Peyer's patch (tissue), 4 donors: ENCODE measurements around the gene TMEM59L. TPM values are rescaled to one million over a fixed set of nuclear protein-coding genes. Genes with fewer than 3 reads are reported as not detected.

Experiments used
- DNase-seq, 3 donors: peaks; one replicate each; pipeline ENCODE4 v3.0.0-alpha.2; 2017 to 2019
- H3K27ac ChIP-seq, 4 donors: fragments of 200-600 bp; sonication (generic); one replicate each; pipeline ENCODE4 v1.5.1; 2016 to 2019
- H3K27me3 ChIP-seq, 2 donors: fragments of 200-600 bp; sonication (generic); one replicate each; pipeline ENCODE4 v1.5.1; 2019
- H3K36me3 ChIP-seq, 3 donors: fragments of 200-600 bp; sonication (generic); one replicate each; pipeline ENCODE4 v1.5.1; 2016 to 2019
- H3K4me1 ChIP-seq, 4 donors: fragments of 200-600 bp; sonication (generic); one replicate each; pipeline ENCODE4 v1.5.1; 2016 to 2019
- H3K4me3 ChIP-seq, 4 donors: fragments of 200-600 bp; sonication (generic); 1 replicate in 3 of 4; 2 replicates in 1 of 4; pipeline ENCODE4 v1.5.1; 2016 to 2019; ENCODE audit warnings: mild to moderate bottlenecking in 1 of 4
- H3K9me3 ChIP-seq, 4 donors: fragments of 200-600 bp; sonication (generic); one replicate each; pipeline ENCODE4 v1.5.1; 2016 to 2019; ENCODE audit warnings: mild to moderate bottlenecking in 1 of 4
- CTCF ChIP-seq, 6 experiments: fragments of 450-650 bp in 4 of 6; fragments of 200-600 bp in 2 of 6; sonication (generic) in 1 of 6; IDR thresholded peaks; one replicate each; pipeline ENCODE4 v1.5.1; 2017 to 2019; ENCODE audit warnings: antibody characterized with exemption in 6 of 6, mild to moderate bottlenecking in 3 of 6, moderate library complexity in 1 of 6
- POLR2A ChIP-seq, 2 donors: fragments of 450-650 bp; IDR thresholded peaks; one replicate each; pipeline ENCODE4 v1.5.1; 2017; ENCODE audit warnings: antibody characterized with exemption in 2 of 2, mild to moderate bottlenecking in 2 of 2, moderate library complexity in 2 of 2
- total RNA-seq, 4 donors: library from RNA; depleted of rRNA; stranded (reverse); fragments of >200 nt; gene quantifications; one replicate each; pipeline ENCODE4 v1.1.0, GENCODE V29; 2016

The TMEM59L gene
- total RNA-seq, 4 donors from 2014 or later = 0.70 to 2.0 (median 1.7) TPM; not detected in 1

GRCh38 chr19:18620902-18621301 is 8.2 kb downstream of the TMEM59L start:
- no peaks in the 10 kb centered on the region for H3K4me1 ChIP-seq
- no peak for TF ChIP-seq POLR2A (IDR thresholded peaks at IDR 0.05)
- no peak for TF ChIP-seq CTCF (IDR thresholded peaks at IDR 0.05)
- DNase-seq = no peak
- no peaks in the 10 kb centered on the region for H3K9me3 ChIP-seq
- no peak overlapping the region for H3K4me3 ChIP-seq
- no peaks in the 10 kb centered on the region for H3K27me3 ChIP-seq
- no peaks in the 10 kb centered on the region for H3K36me3 ChIP-seq
- H3K27ac ChIP-seq = no peak overlapping the region

- TF ChIP-seq CTCF (IDR thresholded peaks at IDR 0.05) = no peak
- TF ChIP-seq POLR2A (IDR thresholded peaks at IDR 0.05) = no peak
- Histone ChIP-seq H3K36me3 (no peaks in the 10 kb centered on the region), H3K9me3 (no peaks in the 10 kb centered on the region), H3K27ac (no peak overlapping the region), H3K4me1 (no peaks in the 10 kb centered on the region), H3K4me3 (no peak overlapping the region), H3K27me3 (no peaks in the 10 kb centered on the region)
- DNase-seq = no peak
Measured at GRCh38 chr19:18626906-18627305, 14.2 kb downstream of the TMEM59L start.

- Histone ChIP-seq H3K9me3 (no peaks in the 10 kb centered on the region), H3K4me3 (no peak overlapping the region), H3K4me1 (no peaks in the 10 kb centered on the region), H3K27me3 (no peaks in the 10 kb centered on the region), H3K27ac (peak overlapping the region in 3 of 4 donors; percentile 19 to 65 (median 23)), H3K36me3 (no peaks in the 10 kb centered on the region)
- TF ChIP-seq POLR2A (IDR thresholded peaks at IDR 0.05) (no peak), CTCF (IDR thresholded peaks at IDR 0.05) (no peak)
- DNase-seq = peak in 2 of 3 donors; percentile 41 to 57
Measured at GRCh38 chr19:18629166-18630088, 16.8 kb downstream of the TMEM59L start.

- no peaks in the 10 kb centered on the region for H3K9me3 ChIP-seq
- no peak overlapping the region for H3K4me3 ChIP-seq
- H3K27me3 ChIP-seq = no peaks in the 10 kb centered on the region
- H3K27ac ChIP-seq = no peak overlapping the region
- H3K4me1 ChIP-seq = peaks cover 0 to 26% (median 9%) of the 10 kb centered on the region in 4 donors
- no peak for TF ChIP-seq POLR2A (IDR thresholded peaks at IDR 0.05)
- TF ChIP-seq CTCF (IDR thresholded peaks at IDR 0.05) = no peak
- no peak for DNase-seq
- H3K36me3 ChIP-seq = no peaks in the 10 kb centered on the region
Measured at GRCh38 chr19:18633321-18633720, 20.7 kb downstream of the TMEM59L start.

GRCh38 chr19:18634612-18635297 is 22.1 kb downstream of the TMEM59L start:
- no peak for DNase-seq
- Histone ChIP-seq H3K27ac (peak overlapping the region in 1 of 4 donors; percentile 86), H3K4me1 (peaks cover 0 to 30% (median 9%) of the 10 kb centered on the region in 4 donors), H3K27me3 (no peaks in the 10 kb centered on the region), H3K9me3 (no peaks in the 10 kb centered on the region), H3K36me3 (no peaks in the 10 kb centered on the region), H3K4me3 (no peak overlapping the region)
- TF ChIP-seq POLR2A (IDR thresholded peaks at IDR 0.05) = no peak
- TF ChIP-seq CTCF (IDR thresholded peaks at IDR 0.05) = no peak
